Bone marrow (tissue), 2 donors: Measurements from ENCODE around the gene SSBP4.

Experiments
- DNase-seq, 2 donors: peaks; one replicate each; lab custom pipeline; 2025; lab: John Stamatoyannopoulos, UW

SSBP4 gene

GRCh38 chr19:18421371-18421959, 2.3 kb downstream of the SSBP4 start:
- no peak for DNase-seq

- no peak for DNase-seq
Measured at GRCh38 chr19:18422530-18423191, 3.5 kb downstream of the SSBP4 start.

- no peak for DNase-seq
Measured at GRCh38 chr19:18423258-18424020, 4.2 kb downstream of the SSBP4 start.

GRCh38 chr19:18424122-18424889, 5.1 kb downstream of the SSBP4 start:
- no peak for DNase-seq

GRCh38 chr19:18424890-18425514, 5.8 kb downstream of the SSBP4 start:
- no peak for DNase-seq

GRCh38 chr19:18425515-18426415, 6.6 kb downstream of the SSBP4 start:
- no peak for DNase-seq

GRCh38 chr19:18426416-18426767, 7.2 kb downstream of the SSBP4 start:
- DNase-seq: no peak

GRCh38 chr19:18427080-18427742, 8.0 kb downstream of the SSBP4 start:
- no peak for DNase-seq

- DNase-seq: no peak
Measured at GRCh38 chr19:18427743-18428113, 8.5 kb downstream of the SSBP4 start.

- DNase-seq: no peak
Measured at GRCh38 chr19:18428173-18428786, 9.1 kb downstream of the SSBP4 start.

GRCh38 chr19:18428787-18429674, 9.8 kb downstream of the SSBP4 start:
- peak; percentile 47 to 67 for DNase-seq

- DNase-seq: no peak
Measured at GRCh38 chr19:18429717-18430416, 10.7 kb downstream of the SSBP4 start.

GRCh38 chr19:18430417-18431144, 11.4 kb downstream of the SSBP4 start:
- no peak for DNase-seq

GRCh38 chr19:18431351-18432197, 12.4 kb downstream of the SSBP4 start:
- DNase-seq: no peak

GRCh38 chr19:18432275-18433014, 13.2 kb downstream of the SSBP4 start:
- no peak for DNase-seq
